BJ (cell line): ENCODE results near the gene C6orf132. TPM values are rescaled to one million over a fixed set of nuclear protein-coding genes. Genes with fewer than 3 reads are reported as not detected.

Experiments used
- CTCF ChIA-PET: fragments of 350-600 bp; formaldehyde crosslinking; extraction: SDS; loops from one replicate; lab custom pipeline; 2021; ENCODE audit warnings: antibody characterized with exemption, inconsistent platforms; lab: Yijun Ruan, JAX
- POLR2A ChIA-PET: fragments of 300-600 bp; sonication (Branson Sonifier 250); formaldehyde crosslinking; extraction: SDS; loops from one replicate; lab custom pipeline; 2021; ENCODE audit warnings: antibody characterized with exemption; lab: Charles Lee
- DNase-seq: peaks from one replicate; pipeline ENCODE4 v3.0.0-alpha.2; 2011; ENCODE audit warnings: low read depth
- H3K27me3 ChIP-seq: 2 replicates; pipeline ENCODE4 v1.6.0; 2011; ENCODE audit warnings: low read length; ENCODE audit not compliant: control insufficient read depth, insufficient read depth
- H3K36me3 ChIP-seq: 2 replicates; pipeline ENCODE4 v1.5.1; 2011; ENCODE audit warnings: low read length; ENCODE audit not compliant: control insufficient read depth, insufficient read depth
- H3K4me3 ChIP-seq: 2 replicates; pipeline ENCODE4 v1.5.1; 2011; ENCODE audit warnings: low read depth, mild to moderate bottlenecking, control low read depth, low read length
- polyA plus RNA-seq: library from polyadenylated mRNA; depleted of rRNA; stranded (reverse); fragments of >200 nt; gene quantifications from 2 replicates; pipeline ENCODE4 v1.2.3, GENCODE V29; 2011; rRNA removed
- TF ChIP-seq, protein P1 (sequence below): IDR thresholded peaks from 2 replicates; pipeline ENCODE4 v1.5.1; 2011; ENCODE audit warnings: low read depth, mild to moderate bottlenecking, control low read depth, inconsistent platforms, low read length, moderate library complexity; ENCODE audit not compliant: insufficient read depth

The C6orf132 gene
- polyA plus RNA-seq, 1 experiment = 0.70 TPM

DNA sequence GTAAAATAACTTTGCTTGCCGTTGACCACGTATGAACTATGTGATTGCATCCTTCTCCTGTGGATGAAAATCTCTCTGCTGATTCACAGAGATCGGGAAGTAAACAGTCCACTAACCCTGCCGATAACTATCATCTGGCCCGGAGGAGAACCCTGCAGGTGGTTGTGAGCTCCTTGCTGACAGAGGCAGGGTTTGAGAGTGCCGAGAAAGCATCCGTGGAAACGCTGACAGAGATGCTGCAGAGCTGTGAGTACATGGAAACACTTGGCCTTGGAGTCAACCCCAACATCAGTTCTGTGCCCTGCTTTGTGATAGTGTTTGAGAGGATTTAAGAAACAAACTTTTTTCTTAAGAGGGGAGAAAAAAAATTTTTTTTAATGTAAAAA lies 91.2 kb downstream of the C6orf132 start:
- CTCF ChIA-PET = interaction anchor here (0.9 to 1.4 kb wide), 3 partner anchors 110 to 683 kb away, joined by 3 read pairs; no protein-coding TSS in a partner anchor

More for the DNA sequence above, 91.2 kb downstream of the C6orf132 start:
- TF ChIP-seq, protein P1, sequence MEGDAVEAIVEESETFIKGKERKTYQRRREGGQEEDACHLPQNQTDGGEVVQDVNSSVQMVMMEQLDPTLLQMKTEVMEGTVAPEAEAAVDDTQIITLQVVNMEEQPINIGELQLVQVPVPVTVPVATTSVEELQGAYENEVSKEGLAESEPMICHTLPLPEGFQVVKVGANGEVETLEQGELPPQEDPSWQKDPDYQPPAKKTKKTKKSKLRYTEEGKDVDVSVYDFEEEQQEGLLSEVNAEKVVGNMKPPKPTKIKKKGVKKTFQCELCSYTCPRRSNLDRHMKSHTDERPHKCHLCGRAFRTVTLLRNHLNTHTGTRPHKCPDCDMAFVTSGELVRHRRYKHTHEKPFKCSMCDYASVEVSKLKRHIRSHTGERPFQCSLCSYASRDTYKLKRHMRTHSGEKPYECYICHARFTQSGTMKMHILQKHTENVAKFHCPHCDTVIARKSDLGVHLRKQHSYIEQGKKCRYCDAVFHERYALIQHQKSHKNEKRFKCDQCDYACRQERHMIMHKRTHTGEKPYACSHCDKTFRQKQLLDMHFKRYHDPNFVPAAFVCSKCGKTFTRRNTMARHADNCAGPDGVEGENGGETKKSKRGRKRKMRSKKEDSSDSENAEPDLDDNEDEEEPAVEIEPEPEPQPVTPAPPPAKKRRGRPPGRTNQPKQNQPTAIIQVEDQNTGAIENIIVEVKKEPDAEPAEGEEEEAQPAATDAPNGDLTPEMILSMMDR = no peak
- POLR2A ChIA-PET = interaction anchor here (0.5 to 1.0 kb wide), 2 partner anchors 44 to 345 kb away, joined by 5 read pairs; no protein-coding TSS in a partner anchor
- Histone ChIP-seq H3K27me3 (peaks cover 8% of the 10 kb centered on the region), H3K4me3 (peak overlapping the region; percentile 66), H3K36me3 (peaks cover 5% of the 10 kb centered on the region)
- DNase-seq = no peak

Other genes starting within 250 kb of the C6orf132 start
- 1.6 and 1.9 TPM in 2 replicates for gene USP49, start 247.2 kb downstream of the C6orf132 start, polyA plus RNA-seq
- gene MED20, start 221.5 kb downstream of the C6orf132 start, polyA plus RNA-seq = 33.0 and 34.4 TPM in 2 replicates
- gene BYSL, start 221.1 kb downstream of the C6orf132 start, polyA plus RNA-seq = 18.0 and 28.5 TPM in 2 replicates
- gene CCND3, start 200.8 kb downstream of the C6orf132 start, polyA plus RNA-seq = 20.0 and 38.5 TPM in 2 replicates
- 11.9 and 13.9 TPM in 2 replicates for gene TAF8, start 92.1 kb downstream of the C6orf132 start, polyA plus RNA-seq
- 0.20 and 0.33 TPM in 2 replicates for gene GUCA1A, start 30.7 kb upstream of the C6orf132 start, polyA plus RNA-seq
- 0.40 and 0.58 TPM in 2 replicates for gene GUCA1B, start 52.3 kb upstream of the C6orf132 start, polyA plus RNA-seq
- 26.4 and 43.3 TPM in 2 replicates for gene MRPS10, start 75.2 kb upstream of the C6orf132 start, polyA plus RNA-seq